GM04503 (cell line): Measurements from ENCODE around the gene SOX5.
"Not testable (repeated sequence)": the region's sequence is repeated elsewhere in the genome, so short reads cannot be mapped to it uniquely, and the experiment has no call there.

Experiments used
- DNase-seq: peaks from one replicate; pipeline ENCODE4 v3.0.0-alpha.2; 2012; ENCODE audit warnings: low read depth

The SOX5 gene

GRCh38 chr12:23756416-23756815 lies 193.1 kb downstream of the SOX5 start:
- DNase-seq, result no peak

- no peak for DNase-seq
These were observed 195.7 kb downstream of the SOX5 start for GRCh38 chr12:23753628-23754365.

GRCh38 chr12:23752245-23752644 lies 197.2 kb downstream of the SOX5 start:
- no peak for DNase-seq

- no peak for DNase-seq
These were observed 197.8 kb downstream of the SOX5 start for GRCh38 chr12:23751641-23752040.

- no peak for DNase-seq
These were observed 198.5 kb downstream of the SOX5 start for GRCh38 chr12:23750923-23751322.

- no peak for DNase-seq
These were observed 204.8 kb downstream of the SOX5 start for GRCh38 chr12:23744696-23745095.

GRCh38 chr12:23742574-23742973 lies 206.9 kb downstream of the SOX5 start:
- DNase-seq, result no peak

GRCh38 chr12:23731493-23731892 lies 218.0 kb downstream of the SOX5 start:
- DNase-seq, result no peak

- DNase-seq, result no peak
These were observed 218.4 kb downstream of the SOX5 start for GRCh38 chr12:23731035-23731434.

GRCh38 chr12:23729359-23729758 lies 220.1 kb downstream of the SOX5 start:
- no peak for DNase-seq

GRCh38 chr12:23726646-23727045 lies 222.8 kb downstream of the SOX5 start:
- DNase-seq, result no peak

- no peak for DNase-seq
These were observed 226.8 kb downstream of the SOX5 start for GRCh38 chr12:23722655-23723054.

- no peak for DNase-seq
These were observed 228.2 kb downstream of the SOX5 start for GRCh38 chr12:23721268-23721667.

- DNase-seq, result no peak
These were observed 230.0 kb downstream of the SOX5 start for GRCh38 chr12:23719493-23719892.

- DNase-seq, result not testable (repeated sequence)
These were observed 239.1 kb downstream of the SOX5 start for GRCh38 chr12:23710361-23710760.

- DNase-seq, result no peak
These were observed 241.2 kb downstream of the SOX5 start for GRCh38 chr12:23708185-23708837.

- DNase-seq, result no peak
These were observed 242.2 kb downstream of the SOX5 start for GRCh38 chr12:23707270-23707669.

- DNase-seq, result no peak
These were observed 244.2 kb downstream of the SOX5 start for GRCh38 chr12:23704992-23705943.

GRCh38 chr12:23703051-23703450 lies 246.4 kb downstream of the SOX5 start:
- DNase-seq, result no peak

- no peak for DNase-seq
These were observed 250.4 kb downstream of the SOX5 start for GRCh38 chr12:23699031-23699430.

- DNase-seq, result no peak
These were observed 254.6 kb downstream of the SOX5 start for GRCh38 chr12:23694920-23695319.

- DNase-seq, result no peak
These were observed 255.2 kb downstream of the SOX5 start for GRCh38 chr12:23694307-23694706.

- DNase-seq, result no peak
These were observed 261.5 kb downstream of the SOX5 start for GRCh38 chr12:23687947-23688346.
